Gastrocnemius medialis (tissue), 4 donors: ENCODE measurements around the gene TEX13B. TPM values are rescaled to one million over a fixed set of nuclear protein-coding genes. Genes with fewer than 3 reads are reported as not detected.
A peak's percentile ranks its signal among the peaks of the same experiment; 100 is the strongest.

Experiments
- ATAC-seq, 2 donors: fragments of 150-250 bp; one replicate each; pipeline ENCODE4 v1.9.1; 2016
- DNase-seq, 2 donors: peaks; one replicate each; pipeline ENCODE4 v3.0.0-alpha.2; 2019
- H3K27ac ChIP-seq, 4 donors: fragments of 200-600 bp; sonication (generic); 1 replicate in 1 of 4; 2 replicates in 3 of 4; pipeline ENCODE4 v1.5.1; 2016 to 2018; ENCODE audit warnings: mild to moderate bottlenecking in 2 of 4, moderate library complexity in 1 of 4
- H3K27me3 ChIP-seq, 3 donors: fragments of 200-600 bp; sonication (generic) in 2 of 3; 1 replicate in 1 of 3; 2 replicates in 2 of 3; pipeline versions ENCODE4 v1.5.1 to v1.6.0; 2016 to 2019; ENCODE audit warnings: mild to moderate bottlenecking in 1 of 3, moderate library complexity in 1 of 3
- H3K36me3 ChIP-seq, 2 donors: fragments of 200-600 bp; sonication (generic) in 1 of 2; one replicate each; pipeline ENCODE4 v1.5.1; 2017 to 2018
- H3K4me1 ChIP-seq, 2 donors: fragments of 200-600 bp; sonication (generic) in 1 of 2; one replicate each; pipeline ENCODE4 v1.5.1; 2016 to 2017; ENCODE audit warnings: mild to moderate bottlenecking in 2 of 2
- H3K4me3 ChIP-seq, 4 donors: fragments of 200-600 bp; sonication (generic) in 3 of 4; 1 replicate in 1 of 4; 2 replicates in 3 of 4; pipeline ENCODE4 v1.5.1; 2016 to 2019; ENCODE audit warnings: mild to moderate bottlenecking in 2 of 4
- H3K9me3 ChIP-seq, 3 donors: fragments of 200-600 bp; sonication (generic) in 2 of 3; 1 replicate in 1 of 3; 2 replicates in 2 of 3; pipeline ENCODE4 v1.5.1; 2016 to 2019
- POLR2A ChIP-seq, 2 donors: fragments of 450-650 bp; IDR thresholded peaks; one replicate each; pipeline ENCODE4 v1.6.1; 2017; ENCODE audit warnings: antibody characterized with exemption in 2 of 2, mild to moderate bottlenecking in 2 of 2, moderate library complexity in 2 of 2
- in situ Hi-C, 4 donors: fragments of 200-750 bp; cut with MboI; loops; one replicate each; pipeline versions ENCODE4 v1.15.0 to v1.8.0; 2017; ENCODE audit warnings: low sequenced_read_pairs in 4 of 4
- intact Hi-C: fragments of 100-400 bp; cut with DNase I; formaldehyde crosslinking; loops from one replicate; pipeline ENCODE4 v1.15.1; 2023; ENCODE audit warnings: low total_unique reads
- total RNA-seq, 4 donors: library from RNA; depleted of rRNA; stranded (reverse); fragments of >200 nt; gene quantifications; one replicate each; pipeline versions ENCODE4 v1.1.0 to v1.2.3, GENCODE V29; 2016
- TF ChIP-seq, protein P1 (sequence below), 5 experiments: fragments of 450-650 bp in 3 of 5; fragments of 200-600 bp in 2 of 5; sonication (generic) in 2 of 5; IDR thresholded peaks in 4 of 5; conservative IDR thresholded peaks in 1 of 5; 1 replicate in 4 of 5; 2 replicates in 1 of 5; pipeline ENCODE4 v1.5.1; 2016 to 2019; ENCODE audit warnings: antibody characterized with exemption in 5 of 5, mild to moderate bottlenecking in 3 of 5, moderate library complexity in 3 of 5

TEX13B gene
- total RNA-seq, 4 donors from 2014 or later: not detected

DNA sequence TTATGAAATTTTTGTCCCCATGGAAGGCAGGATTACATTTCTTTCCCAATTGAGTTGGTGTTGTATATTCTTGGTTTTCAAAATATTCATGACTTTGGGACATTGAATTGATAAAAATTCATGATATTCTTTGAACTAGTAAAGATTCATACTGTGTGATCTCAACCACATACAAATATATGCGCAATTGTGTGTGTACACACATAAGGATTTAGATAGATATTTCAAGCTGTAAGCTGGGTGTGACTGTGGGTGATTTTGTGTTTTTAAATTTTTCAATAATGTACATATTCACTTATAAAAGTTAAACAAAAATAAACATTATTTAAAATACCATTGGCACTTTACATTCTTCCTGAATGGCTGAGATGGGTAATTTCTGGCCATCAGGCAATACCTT lies 43.2 kb upstream of the TEX13B start:
- no peaks in the 10 kb centered on the region for H3K36me3 ChIP-seq
- in situ Hi-C loops: no loop called here
- H3K27me3 ChIP-seq: peaks cover 0 to 7% (median 0%) of the 10 kb centered on the region in 3 donors
- no peak for TF ChIP-seq POLR2A (IDR thresholded peaks at IDR 0.05)
- TF ChIP-seq, protein P1, sequence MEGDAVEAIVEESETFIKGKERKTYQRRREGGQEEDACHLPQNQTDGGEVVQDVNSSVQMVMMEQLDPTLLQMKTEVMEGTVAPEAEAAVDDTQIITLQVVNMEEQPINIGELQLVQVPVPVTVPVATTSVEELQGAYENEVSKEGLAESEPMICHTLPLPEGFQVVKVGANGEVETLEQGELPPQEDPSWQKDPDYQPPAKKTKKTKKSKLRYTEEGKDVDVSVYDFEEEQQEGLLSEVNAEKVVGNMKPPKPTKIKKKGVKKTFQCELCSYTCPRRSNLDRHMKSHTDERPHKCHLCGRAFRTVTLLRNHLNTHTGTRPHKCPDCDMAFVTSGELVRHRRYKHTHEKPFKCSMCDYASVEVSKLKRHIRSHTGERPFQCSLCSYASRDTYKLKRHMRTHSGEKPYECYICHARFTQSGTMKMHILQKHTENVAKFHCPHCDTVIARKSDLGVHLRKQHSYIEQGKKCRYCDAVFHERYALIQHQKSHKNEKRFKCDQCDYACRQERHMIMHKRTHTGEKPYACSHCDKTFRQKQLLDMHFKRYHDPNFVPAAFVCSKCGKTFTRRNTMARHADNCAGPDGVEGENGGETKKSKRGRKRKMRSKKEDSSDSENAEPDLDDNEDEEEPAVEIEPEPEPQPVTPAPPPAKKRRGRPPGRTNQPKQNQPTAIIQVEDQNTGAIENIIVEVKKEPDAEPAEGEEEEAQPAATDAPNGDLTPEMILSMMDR (IDR thresholded peaks at IDR 0.05 in 4 of 5, conservative IDR thresholded peaks at IDR 0.05 in 1 of 5): no peak
- intact Hi-C loops: no loop called here
- no peaks in the 10 kb centered on the region for H3K9me3 ChIP-seq
- H3K4me3 ChIP-seq: no peak overlapping the region
- no peak overlapping the region for H3K27ac ChIP-seq
- no peaks in the 10 kb centered on the region for H3K4me1 ChIP-seq
- ATAC-seq (no peak), DNase-seq (no peak)

DNA sequence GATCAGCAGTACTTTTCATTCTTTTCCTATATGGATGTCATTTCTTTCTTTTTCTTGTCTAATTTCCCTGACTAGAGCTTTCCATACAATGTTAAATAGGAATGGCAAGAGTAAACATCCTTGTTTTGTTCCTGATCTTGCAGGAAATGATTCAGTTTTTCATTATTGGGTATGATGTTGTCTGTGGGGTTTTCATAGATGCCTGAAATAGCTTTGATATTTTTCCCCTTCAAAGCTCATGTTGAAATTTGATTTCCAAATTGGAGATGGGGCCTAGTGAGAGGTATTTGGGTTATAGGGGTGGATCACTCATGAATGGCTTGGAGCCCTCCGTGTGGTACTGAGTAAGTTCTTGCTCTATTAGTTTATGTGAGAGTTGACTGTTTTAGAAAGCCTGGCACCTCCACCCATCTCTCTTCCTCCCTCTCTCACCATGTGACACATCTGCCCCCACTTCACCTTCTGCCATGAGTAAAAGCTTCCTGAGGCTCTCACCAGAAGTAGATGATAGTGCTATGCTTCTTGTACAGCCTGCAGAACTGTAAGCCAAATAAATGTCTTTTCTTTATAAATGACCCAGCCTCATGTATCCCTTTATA lies 40.4 kb upstream of the TEX13B start:
- no peak overlapping the region for H3K27ac ChIP-seq
- H3K9me3 ChIP-seq: no peaks in the 10 kb centered on the region
- TF ChIP-seq, protein P1 (IDR thresholded peaks at IDR 0.05 in 4 of 5, conservative IDR thresholded peaks at IDR 0.05 in 1 of 5): no peak
- no peak for TF ChIP-seq POLR2A (IDR thresholded peaks at IDR 0.05)
- in situ Hi-C loops: no loop called here
- no peak overlapping the region for H3K4me3 ChIP-seq
- H3K27me3 ChIP-seq: peaks cover 0 to 7% (median 0%) of the 10 kb centered on the region in 3 donors
- ATAC-seq: no peak
- DNase-seq: no peak
- intact Hi-C loops: no loop called here
- H3K36me3 ChIP-seq: no peaks in the 10 kb centered on the region
- no peaks in the 10 kb centered on the region for H3K4me1 ChIP-seq

DNA sequence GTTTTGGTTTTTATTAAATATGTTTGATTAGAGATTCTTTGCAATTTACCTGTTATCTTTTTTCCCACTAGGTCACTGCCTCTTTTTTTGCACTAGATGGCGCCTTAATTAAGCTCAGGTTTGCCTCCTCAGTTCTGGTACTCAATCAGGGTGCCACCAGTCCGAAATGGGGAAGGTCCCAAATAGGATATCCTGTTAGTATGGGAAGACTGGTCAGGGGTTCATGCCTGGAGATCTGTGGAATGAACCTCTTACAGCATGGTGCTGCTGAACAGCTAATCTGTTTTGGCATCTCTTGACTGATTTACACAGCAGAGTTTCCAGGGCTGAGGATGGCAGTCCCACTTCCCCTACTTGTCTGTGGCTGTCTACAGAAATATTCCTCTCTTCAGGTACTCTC lies 38.5 kb upstream of the TEX13B start:
- intact Hi-C loops (loop anchor here (2.0 kb wide), 1 partner anchor 118 kb away; no protein-coding TSS in a partner anchor), in situ Hi-C loops (no loop called here)
- no peak overlapping the region for H3K4me3 ChIP-seq
- no peaks in the 10 kb centered on the region for H3K27me3 ChIP-seq
- no peaks in the 10 kb centered on the region for H3K36me3 ChIP-seq
- no peak for ATAC-seq
- H3K4me1 ChIP-seq: no peaks in the 10 kb centered on the region
- no peaks in the 10 kb centered on the region for H3K9me3 ChIP-seq
- no peak for DNase-seq
- no peak for TF ChIP-seq POLR2A (IDR thresholded peaks at IDR 0.05)
- TF ChIP-seq, protein P1 (IDR thresholded peaks at IDR 0.05 in 4 of 5, conservative IDR thresholded peaks at IDR 0.05 in 1 of 5): peak in 3 of 5 experiments; percentile 16 to 46 (median 30)
- H3K27ac ChIP-seq: no peak overlapping the region

DNA sequence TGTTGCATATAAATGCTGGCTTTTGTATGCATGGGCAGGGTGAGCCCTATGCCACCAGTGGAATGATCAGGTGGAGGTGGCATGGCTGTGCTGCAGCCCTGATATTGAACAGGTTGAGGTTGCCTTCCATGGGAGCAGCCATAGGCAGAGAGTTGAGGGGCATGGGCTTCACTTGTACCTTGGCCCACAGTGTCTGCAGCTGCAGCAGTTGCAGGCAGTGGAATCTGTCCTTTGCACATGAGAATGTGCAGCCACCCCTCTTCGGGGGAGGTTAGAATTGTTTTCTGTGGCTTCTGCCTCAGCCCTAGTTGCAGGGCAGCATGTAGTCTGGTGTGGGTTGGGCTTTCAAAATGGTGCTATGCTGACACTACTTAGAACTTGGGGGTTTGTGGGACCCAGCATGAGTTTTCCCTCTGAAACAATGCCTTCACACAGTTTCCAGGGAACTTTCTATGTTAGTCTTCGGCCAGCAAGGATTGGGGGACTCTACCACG lies 37.3 kb upstream of the TEX13B start:
- in situ Hi-C loops (no loop called here), intact Hi-C loops (no loop called here)
- no peak overlapping the region for H3K4me3 ChIP-seq
- H3K9me3 ChIP-seq: no peaks in the 10 kb centered on the region
- no peak for ATAC-seq
- H3K27me3 ChIP-seq: no peaks in the 10 kb centered on the region
- TF ChIP-seq POLR2A (IDR thresholded peaks at IDR 0.05): no peak
- TF ChIP-seq, protein P1 (IDR thresholded peaks at IDR 0.05 in 4 of 5, conservative IDR thresholded peaks at IDR 0.05 in 1 of 5): no peak
- no peaks in the 10 kb centered on the region for H3K4me1 ChIP-seq
- no peaks in the 10 kb centered on the region for H3K36me3 ChIP-seq
- DNase-seq: no peak
- no peak overlapping the region for H3K27ac ChIP-seq
